Caco-2 (cell line): ENCODE results near the gene RAE1. TPM values are rescaled to one million over a fixed set of nuclear protein-coding genes. Genes with fewer than 3 reads are reported as not detected.

Source experiments
- BruUV-seq: library from RNA; stranded (reverse); fragments of 400-500 nt; replicated peaks from 2 replicates; lab custom pipeline; 2021; lab: Mats Ljungman, UMichigan
- CTCF ChIA-PET: fragments of 300-600 bp; sonication (Branson Sonifier 250); formaldehyde crosslinking; loops from one replicate; lab custom pipeline; 2022; ENCODE audit warnings: antibody characterized with exemption; lab: Charles Lee
- POLR2A ChIA-PET: fragments of 300-600 bp; sonication (Branson Sonifier 250); formaldehyde crosslinking; loops from one replicate; lab custom pipeline; 2022; ENCODE audit warnings: antibody characterized with exemption; lab: Charles Lee
- DNase-seq, 2 experiments: peaks; one replicate each; pipeline versions ENCODE4 v3.0.0 to v3.0.0-alpha.2; 2020 to 2022
- H3K27me3 ChIP-seq: replicated peaks from 2 replicates; pipeline ENCODE4 v1.6.0; 2011; ENCODE audit warnings: low read length; ENCODE audit not compliant: control insufficient read depth, insufficient read depth
- H3K36me3 ChIP-seq: 2 replicates; pipeline ENCODE4 v1.5.1; 2011; ENCODE audit warnings: low read length; ENCODE audit not compliant: control insufficient read depth, insufficient read depth
- H3K4me1 ChIP-seq: fragments of 250-450 bp; sonication (Bioruptor Pico); 2 replicates; pipeline ENCODE4 v1.5.1; 2020; ENCODE audit warnings: mild to moderate bottlenecking
- H3K4me3 ChIP-seq: 2 replicates; pipeline ENCODE4 v1.5.1; 2011; ENCODE audit warnings: low read depth, mild to moderate bottlenecking, control low read depth, low read length
- H3K9me3 ChIP-seq: fragments of 250-450 bp; sonication (Bioruptor Pico); 2 replicates; pipeline ENCODE4 v1.5.1; 2020; ENCODE audit warnings: mild to moderate bottlenecking, moderate library complexity
- H3K27ac Mint-ChIP-seq: one replicate; pipeline ENCODE4 v1.8.0; 2022; ENCODE audit warnings: mixed read lengths; ENCODE audit not compliant: unreplicated experiment
- H3K27me3 Mint-ChIP-seq: one replicate; pipeline ENCODE4 v1.8.0; 2022; ENCODE audit warnings: mixed read lengths; ENCODE audit not compliant: insufficient read depth, unreplicated experiment
- H3K36me3 Mint-ChIP-seq: one replicate; pipeline ENCODE4 v1.8.0; 2022; ENCODE audit warnings: mild to moderate bottlenecking, mixed read lengths; ENCODE audit not compliant: insufficient read depth, unreplicated experiment
- H3K4me1 Mint-ChIP-seq: one replicate; pipeline ENCODE4 v1.8.0; 2022; ENCODE audit warnings: low read depth, mixed read lengths; ENCODE audit not compliant: unreplicated experiment
- H3K4me3 Mint-ChIP-seq: one replicate; pipeline ENCODE4 v1.8.0; 2022; ENCODE audit warnings: mild to moderate bottlenecking, moderate library complexity, mixed read lengths; ENCODE audit not compliant: unreplicated experiment
- H3K9me3 Mint-ChIP-seq: one replicate; pipeline ENCODE4 v1.8.0; 2022; ENCODE audit warnings: mixed read lengths; ENCODE audit not compliant: unreplicated experiment
- intact Hi-C: fragments of 100-400 bp; cut with micrococcal nuclease; formaldehyde crosslinking; loops from one replicate; pipeline ENCODE4 v1.10.0; 2022; ENCODE audit not compliant: unreplicated experiment
- total RNA-seq: library from RNA; stranded (reverse); gene quantifications from 2 replicates; pipeline ENCODE4 v1.2.3, GENCODE V29; 2022
- TF ChIP-seq, protein P1 (sequence below), 2 experiments: fragments of 200-600 bp in 1 of 2; IDR thresholded peaks; 1 replicate in 1 of 2; 2 replicates in 1 of 2; pipeline versions ENCODE4 v1.5.1 to v1.8.0; 2011 to 2022; ENCODE audit warnings: antibody characterized with exemption in 1 of 2, control low read depth in 1 of 2, inconsistent platforms in 1 of 2, low read depth in 1 of 2, low read length in 1 of 2, mild to moderate bottlenecking in 1 of 2, moderate library complexity in 1 of 2; ENCODE audit not compliant: insufficient read depth in 1 of 2, severe bottlenecking in 1 of 2, unreplicated experiment in 1 of 2

RAE1 gene
- total RNA-seq, 1 experiment from 2014 or later: 133 TPM

DNA sequence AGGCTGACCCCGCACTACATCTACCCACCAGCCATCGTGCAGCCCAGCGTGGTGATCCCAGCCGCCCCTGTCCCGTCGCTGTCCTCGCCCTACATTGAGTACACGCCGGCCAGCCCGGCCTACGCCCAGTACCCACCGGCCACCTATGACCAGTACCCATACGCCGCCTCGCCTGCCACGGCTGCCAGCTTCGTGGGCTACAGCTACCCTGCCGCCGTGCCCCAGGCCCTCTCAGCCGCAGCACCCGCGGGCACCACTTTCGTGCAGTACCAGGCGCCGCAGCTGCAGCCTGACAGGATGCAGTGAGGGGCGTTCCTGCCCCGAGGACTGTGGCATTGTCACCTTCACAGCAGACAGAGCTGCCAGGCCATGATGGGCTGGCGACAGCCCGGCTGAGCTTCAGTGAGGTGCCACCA, 56.5 kb downstream of the RAE1 start:
- Mint-ChIP-seq H3K4me3 (no peak overlapping the region), H3K27me3 (no peaks in the 10 kb centered on the region), H3K27ac (no peak overlapping the region), H3K36me3 (peaks cover 29% of the 10 kb centered on the region), H3K4me1 (no peaks in the 10 kb centered on the region), H3K9me3 (no peaks in the 10 kb centered on the region)
- POLR2A ChIA-PET: no interaction called here
- H3K9me3 ChIP-seq: no peaks in the 10 kb centered on the region
- peaks cover 7% of the 10 kb centered on the region; the same call in 1 of the 2 replicates for H3K36me3 ChIP-seq
- TF ChIP-seq, protein P1, sequence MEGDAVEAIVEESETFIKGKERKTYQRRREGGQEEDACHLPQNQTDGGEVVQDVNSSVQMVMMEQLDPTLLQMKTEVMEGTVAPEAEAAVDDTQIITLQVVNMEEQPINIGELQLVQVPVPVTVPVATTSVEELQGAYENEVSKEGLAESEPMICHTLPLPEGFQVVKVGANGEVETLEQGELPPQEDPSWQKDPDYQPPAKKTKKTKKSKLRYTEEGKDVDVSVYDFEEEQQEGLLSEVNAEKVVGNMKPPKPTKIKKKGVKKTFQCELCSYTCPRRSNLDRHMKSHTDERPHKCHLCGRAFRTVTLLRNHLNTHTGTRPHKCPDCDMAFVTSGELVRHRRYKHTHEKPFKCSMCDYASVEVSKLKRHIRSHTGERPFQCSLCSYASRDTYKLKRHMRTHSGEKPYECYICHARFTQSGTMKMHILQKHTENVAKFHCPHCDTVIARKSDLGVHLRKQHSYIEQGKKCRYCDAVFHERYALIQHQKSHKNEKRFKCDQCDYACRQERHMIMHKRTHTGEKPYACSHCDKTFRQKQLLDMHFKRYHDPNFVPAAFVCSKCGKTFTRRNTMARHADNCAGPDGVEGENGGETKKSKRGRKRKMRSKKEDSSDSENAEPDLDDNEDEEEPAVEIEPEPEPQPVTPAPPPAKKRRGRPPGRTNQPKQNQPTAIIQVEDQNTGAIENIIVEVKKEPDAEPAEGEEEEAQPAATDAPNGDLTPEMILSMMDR (IDR thresholded peaks at IDR 0.05; ENCODE audit: insufficient read depth in 1 of 2, low read depth in 1 of 2, low read length in 1 of 2, severe bottlenecking in 1 of 2, unreplicated experiment in 1 of 2): no peak
- BruUV-seq: no TSS peak
- CTCF ChIA-PET: no interaction called here
- H3K4me1 ChIP-seq: no peaks in the 10 kb centered on the region
- no peak for DNase-seq
- no peak overlapping the region for H3K4me3 ChIP-seq
- no peaks in the 10 kb centered on the region for H3K27me3 ChIP-seq
- intact Hi-C loops: no loop called here

DNA sequence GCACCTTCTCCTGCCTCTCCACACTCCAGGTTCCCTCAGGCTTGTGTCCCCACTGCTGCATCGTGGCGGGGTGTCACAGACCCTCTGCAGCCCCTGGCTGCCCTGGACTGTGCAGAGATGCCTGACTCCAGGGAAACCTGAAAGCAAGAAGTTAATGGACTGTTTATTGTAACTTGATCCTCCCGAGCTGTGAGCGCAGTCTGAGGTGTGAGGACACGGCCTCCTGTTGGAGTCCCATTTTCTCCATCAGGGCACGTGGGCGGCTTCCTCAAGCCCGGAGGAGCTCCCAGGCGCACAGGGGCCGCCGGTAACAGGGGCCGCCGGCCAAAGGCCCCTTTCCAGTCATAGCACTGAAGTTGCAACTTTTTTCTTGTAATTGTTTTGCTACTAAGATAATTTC, 57.1 kb downstream of the RAE1 start:
- no peaks in the 10 kb centered on the region for H3K9me3 Mint-ChIP-seq
- peaks cover 29% of the 10 kb centered on the region for H3K36me3 Mint-ChIP-seq
- no TSS peak for BruUV-seq

DNA sequence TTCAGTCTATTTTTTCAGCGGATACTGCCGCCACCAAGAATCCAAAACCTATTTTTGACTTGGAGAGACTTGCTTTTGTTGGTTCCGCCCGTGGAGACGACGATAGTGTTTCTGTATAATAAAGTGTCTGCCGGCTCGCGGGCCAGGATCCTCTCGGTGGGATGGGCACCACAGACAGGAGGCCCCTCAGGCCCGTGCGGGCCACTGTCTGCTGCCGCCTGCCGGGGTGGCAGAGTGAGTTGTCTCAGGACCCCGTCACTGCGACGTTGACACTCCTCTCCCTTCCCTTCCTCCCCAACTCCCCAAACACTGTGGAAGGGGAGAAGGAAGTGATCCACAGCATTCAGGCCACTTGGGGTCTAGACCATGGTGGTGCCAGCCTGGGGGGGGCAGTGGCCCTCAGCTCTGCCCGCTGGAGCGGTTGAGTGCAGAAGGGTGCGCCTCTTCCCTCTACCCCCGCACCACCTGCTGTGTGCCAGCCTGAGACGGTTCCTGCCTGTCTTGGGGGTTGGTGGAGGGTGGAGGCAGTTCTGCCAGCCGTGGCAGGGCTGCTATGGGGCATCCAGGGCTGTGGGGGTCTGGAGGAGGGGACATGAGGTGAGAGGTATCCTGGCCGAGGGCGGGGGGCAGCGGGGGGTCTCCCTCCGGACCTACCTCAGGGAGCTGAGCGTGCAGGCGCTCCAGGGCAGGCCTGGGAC, 57.6 kb downstream of the RAE1 start:
- H3K27ac Mint-ChIP-seq: no peak overlapping the region
- no peak overlapping the region for H3K4me3 Mint-ChIP-seq
- H3K9me3 Mint-ChIP-seq: no peaks in the 10 kb centered on the region
- H3K4me1 Mint-ChIP-seq: no peaks in the 10 kb centered on the region
- Histone ChIP-seq H3K27me3 (no peaks in the 10 kb centered on the region; the same call in 1 of the 2 replicates), H3K4me1 (no peaks in the 10 kb centered on the region), H3K4me3 (no peak overlapping the region), H3K9me3 (no peaks in the 10 kb centered on the region), H3K36me3 (peaks cover 7% of the 10 kb centered on the region; the same call in 1 of the 2 replicates)
- intact Hi-C loops: no loop called here
- peaks cover 26% of the 10 kb centered on the region for H3K36me3 Mint-ChIP-seq
- ChIA-PET CTCF (no interaction called here), POLR2A (no interaction called here)
- TF ChIP-seq, protein P1 (IDR thresholded peaks at IDR 0.05; ENCODE audit: insufficient read depth in 1 of 2, low read depth in 1 of 2, low read length in 1 of 2, severe bottlenecking in 1 of 2, unreplicated experiment in 1 of 2): no peak
- BruUV-seq: TSS peak; percentile 63
- no peaks in the 10 kb centered on the region for H3K27me3 Mint-ChIP-seq
- DNase-seq: no peak

More for the DNA sequence above, 57.1 kb downstream of the RAE1 start:
- TF ChIP-seq, protein P1 (IDR thresholded peaks at IDR 0.05; ENCODE audit: insufficient read depth in 1 of 2, low read depth in 1 of 2, low read length in 1 of 2, severe bottlenecking in 1 of 2, unreplicated experiment in 1 of 2): no peak
- no peaks in the 10 kb centered on the region for H3K9me3 ChIP-seq
- Mint-ChIP-seq H3K4me1 (no peaks in the 10 kb centered on the region), H3K27ac (no peak overlapping the region), H3K27me3 (no peaks in the 10 kb centered on the region), H3K4me3 (no peak overlapping the region)
- ChIA-PET POLR2A (no interaction called here), CTCF (no interaction called here)
- intact Hi-C loops: no loop called here
- no peak for DNase-seq
- H3K4me1 ChIP-seq: no peaks in the 10 kb centered on the region
- no peak overlapping the region for H3K4me3 ChIP-seq
- H3K36me3 ChIP-seq: peaks cover 7% of the 10 kb centered on the region; the same call in 1 of the 2 replicates
- H3K27me3 ChIP-seq: no peaks in the 10 kb centered on the region
